ENCODE results near the gene SELENOH.

SELENOH gene

DNA sequence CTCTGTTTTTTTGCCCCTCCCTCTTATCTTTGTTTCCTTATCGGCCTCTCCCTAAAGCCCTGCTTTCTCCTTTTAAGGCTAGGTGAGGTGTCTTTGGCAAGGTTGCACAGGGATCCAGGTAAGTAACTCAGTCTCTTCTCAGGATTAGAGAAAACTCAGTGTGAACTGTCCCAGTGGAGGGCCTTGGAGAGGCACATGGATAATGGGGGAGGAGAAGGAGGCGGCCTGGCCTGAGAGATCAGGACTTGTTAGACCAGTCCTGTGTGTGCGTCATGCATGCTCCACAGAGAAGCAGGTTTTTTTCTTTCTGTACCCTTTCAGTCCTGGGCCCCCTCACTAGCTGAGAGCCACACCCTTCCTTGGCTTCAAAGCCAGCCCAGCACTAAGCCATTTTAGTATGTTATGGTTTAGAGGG is 40.2 kb downstream of the SELENOH start:
- DNase-seq (ENCODE audit: low spot score) = no peak

DNA sequence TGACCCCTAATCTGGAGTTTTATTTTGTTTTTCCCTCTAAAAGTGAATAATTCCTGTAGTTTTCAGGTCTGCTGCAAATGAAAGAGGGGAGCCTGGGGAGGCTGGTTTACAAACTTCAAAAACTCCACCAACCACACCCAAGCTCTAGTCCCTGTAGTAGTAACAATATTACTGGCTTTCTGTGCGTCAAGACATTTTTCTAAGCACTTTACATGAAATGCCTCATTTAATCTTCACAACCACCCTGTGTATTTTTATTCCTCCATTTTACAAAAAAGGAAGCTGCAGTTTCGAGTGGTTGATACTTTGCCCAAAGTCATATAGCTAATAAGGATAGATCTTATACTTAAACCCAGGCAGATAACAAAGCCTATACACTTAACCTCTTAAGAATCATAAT is 43.8 kb downstream of the SELENOH start:
- DNase-seq (ENCODE audit: low spot score) = no peak

DNA sequence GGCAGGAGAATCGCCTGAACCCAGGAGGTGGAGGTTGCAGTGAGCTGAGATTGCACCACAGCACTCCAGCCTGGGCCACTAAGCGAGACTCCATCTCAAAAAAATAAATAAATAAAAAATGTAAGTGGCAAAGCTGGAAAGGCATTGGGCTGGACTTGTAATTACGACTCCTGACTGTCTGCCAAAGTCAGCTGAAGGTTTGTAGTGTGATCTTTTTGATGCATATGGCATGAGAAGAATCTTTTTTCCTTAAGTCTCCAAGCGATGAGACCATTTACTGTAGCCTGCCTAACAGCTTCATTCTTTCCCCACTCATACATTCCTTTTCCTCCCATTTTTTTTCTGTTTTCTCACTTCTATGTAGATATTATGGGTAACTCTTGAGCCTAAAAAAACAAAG is 45.1 kb downstream of the SELENOH start:
- no peak for DNase-seq (ENCODE audit: low spot score)

DNA sequence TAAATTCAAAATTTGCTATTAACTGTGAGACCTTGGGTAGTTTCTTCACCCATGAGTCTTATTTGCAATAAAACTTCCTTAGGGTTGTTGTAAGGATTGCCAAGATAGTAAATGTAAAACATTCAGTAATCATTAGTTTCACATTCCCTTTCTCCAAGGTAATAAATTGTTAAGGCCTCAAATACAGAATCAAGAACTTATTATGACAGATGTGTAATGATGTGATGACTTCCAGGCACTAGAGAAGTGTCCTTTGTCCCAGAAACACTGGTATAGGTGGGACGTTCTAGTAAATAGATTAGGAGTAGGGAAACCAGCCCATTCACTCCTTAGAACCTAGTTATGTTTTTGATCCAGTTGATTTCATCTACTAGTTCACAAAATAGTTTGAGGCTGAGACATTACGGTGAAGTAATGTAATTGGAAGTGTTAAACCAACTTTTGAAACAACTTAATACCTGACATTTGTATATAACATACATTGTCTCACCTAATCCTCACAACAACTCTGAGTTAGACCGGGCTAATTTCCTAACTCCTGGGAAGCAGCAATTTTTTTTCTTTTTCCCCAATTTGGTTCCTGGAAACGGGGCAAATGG is 45.8 kb downstream of the SELENOH start:
- DNase-seq (ENCODE audit: low spot score) = no peak

DNA sequence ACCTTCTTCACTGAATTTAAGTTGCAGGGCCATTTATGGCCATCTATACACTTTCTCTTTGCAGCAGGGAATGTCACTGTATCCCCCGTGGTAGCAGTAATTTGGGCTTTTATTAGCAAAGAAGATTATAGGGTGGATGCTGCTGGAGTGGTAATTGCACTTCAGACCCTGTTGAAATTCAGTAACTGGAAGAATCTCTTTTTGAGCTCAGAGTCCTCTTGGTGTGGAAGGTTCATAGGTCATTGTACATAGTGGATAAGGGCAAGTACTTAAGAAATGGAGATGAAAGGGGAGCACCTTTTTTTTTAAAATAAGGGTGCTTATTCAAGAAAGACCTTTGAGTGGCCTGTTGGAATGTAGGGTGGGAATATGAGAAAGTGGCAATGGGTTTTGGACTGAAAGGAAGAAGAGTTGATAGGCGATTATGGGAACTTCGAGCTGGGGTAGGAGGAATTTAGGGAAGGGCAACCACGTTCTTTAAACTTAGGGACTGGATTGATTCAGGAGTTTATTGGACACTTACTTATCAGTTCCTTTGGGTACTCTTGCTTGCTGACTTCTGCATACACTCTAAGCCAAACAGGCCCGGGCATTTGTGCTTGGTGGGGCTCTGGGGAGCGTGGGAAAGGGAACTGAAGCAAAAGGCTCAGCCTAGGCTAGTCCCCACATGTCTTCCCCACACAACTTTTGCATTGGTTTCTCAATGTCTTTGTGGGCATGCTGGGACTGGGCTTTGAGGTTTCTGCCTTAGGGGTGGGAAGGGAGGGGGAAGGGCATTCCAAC is 46.8 kb downstream of the SELENOH start:
- no peak for DNase-seq (ENCODE audit: low spot score)

DNA sequence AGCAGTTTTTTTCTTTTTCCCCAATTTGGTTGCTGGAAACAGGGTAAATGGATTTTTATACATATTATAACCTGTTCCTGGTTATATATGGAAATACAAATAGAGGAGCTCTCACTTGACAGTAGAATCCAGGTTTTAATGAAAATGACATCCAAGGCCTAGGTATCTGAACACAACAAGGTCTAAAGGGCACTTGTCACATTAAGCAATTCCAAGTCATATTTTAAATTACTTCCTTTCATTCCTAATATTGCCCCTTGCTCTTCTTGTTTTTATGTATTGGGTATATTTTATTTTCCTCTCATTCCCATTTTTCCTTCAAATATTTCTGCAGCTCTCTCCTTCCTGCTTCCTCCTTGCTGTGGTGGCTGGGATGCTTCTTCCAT is 47.4 kb downstream of the SELENOH start:
- DNase-seq (ENCODE audit: low spot score) = no peak

DNA sequence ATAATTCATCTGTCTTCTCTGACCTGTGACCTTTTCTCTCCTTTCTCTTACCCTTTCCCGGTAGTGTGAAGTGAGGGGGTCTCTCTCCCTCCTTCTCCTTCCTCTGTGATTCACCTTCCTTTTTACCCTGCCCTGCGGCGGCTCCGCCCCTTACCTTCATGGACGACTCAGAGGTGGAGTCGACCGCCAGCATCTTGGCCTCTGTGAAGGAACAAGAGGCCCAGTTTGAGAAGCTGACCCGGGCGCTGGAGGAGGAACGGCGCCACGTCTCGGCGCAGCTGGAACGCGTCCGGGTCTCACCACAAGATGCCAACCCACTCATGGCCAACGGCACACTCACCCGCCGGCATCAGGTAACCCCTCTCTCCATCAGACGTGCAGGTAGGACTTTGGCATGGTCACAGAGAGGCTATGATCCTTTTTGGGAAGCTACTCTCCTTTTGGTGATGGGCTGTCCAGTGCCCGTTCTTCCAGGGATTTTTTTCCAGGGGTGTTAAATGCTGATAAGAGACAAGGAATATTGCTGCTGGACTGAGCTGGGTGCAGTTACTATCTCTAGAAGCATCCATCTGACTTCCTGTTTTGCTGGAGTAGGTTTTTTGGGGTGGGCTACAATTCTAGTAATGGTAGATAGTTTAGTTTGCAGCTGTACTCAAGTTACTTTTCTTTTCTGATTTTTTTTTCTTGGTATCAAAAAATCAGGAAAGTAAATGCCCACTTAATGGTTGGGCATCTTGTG is 50.2 kb downstream of the SELENOH start:
- no peak for DNase-seq (ENCODE audit: low spot score)

DNA sequence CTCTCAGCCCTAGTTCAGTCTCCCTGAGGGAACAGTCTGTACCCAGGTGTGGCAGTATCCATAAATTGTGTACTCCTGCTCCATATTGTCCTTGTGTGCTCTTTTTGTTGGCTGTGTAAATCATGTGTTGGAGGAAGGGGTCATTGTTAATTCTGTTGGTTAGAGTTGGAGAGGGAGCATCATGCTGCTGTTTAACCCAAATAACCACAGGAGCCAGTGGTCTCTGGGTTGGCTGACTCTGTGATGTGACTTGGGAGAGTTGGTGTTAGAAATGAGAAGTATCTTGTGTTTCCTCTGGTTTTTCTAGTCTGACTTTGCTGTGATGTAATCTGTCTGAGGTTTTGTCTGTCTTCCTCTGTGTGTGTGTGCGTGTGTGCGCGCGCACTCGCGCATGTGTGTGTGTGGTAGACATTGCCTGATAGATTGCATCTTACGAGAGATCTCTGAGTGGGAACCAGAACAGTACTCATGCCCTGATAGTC is 50.8 kb downstream of the SELENOH start:
- no peak for DNase-seq (ENCODE audit: low spot score)

DNA sequence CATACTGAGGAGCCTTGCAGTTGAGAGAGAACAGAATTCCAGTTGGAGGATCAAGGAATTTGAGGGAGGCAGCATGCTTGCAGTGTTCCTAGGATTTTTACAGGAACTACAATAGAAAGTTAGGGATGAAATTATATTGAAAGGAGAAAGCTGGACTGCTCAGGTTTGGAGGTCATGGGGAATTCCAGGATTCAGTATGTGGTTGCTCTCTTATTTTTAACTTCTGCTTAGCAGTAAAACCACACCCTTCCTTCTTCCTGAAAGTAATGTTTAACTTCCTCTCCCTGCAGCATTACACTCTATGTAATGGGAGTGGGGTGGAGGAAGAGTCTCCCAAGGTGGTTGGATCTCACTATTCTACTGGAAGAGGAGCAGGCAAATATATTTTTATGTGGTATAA is 51.6 kb downstream of the SELENOH start:
- no peak for DNase-seq (ENCODE audit: low spot score)

All from AG08395 (cell line).